Endothelial cell of umbilical vein (primary cell): Measurements from ENCODE around the gene KCTD2. TPM values are rescaled to one million over a fixed set of nuclear protein-coding genes. Genes with fewer than 3 reads are reported as not detected.

Experiments used
- BruUV-seq: library from RNA; stranded (reverse); fragments of 400-500 nt; replicated peaks from 2 replicates; lab custom pipeline; 2021; lab: Mats Ljungman, UMichigan
- CTCF ChIA-PET: fragments of 300-600, 350-600 bp; sonication (Branson Sonifier 250); formaldehyde crosslinking; loops from one replicate; lab custom pipeline; 2021; ENCODE audit warnings: antibody characterized with exemption, inconsistent platforms; lab: Charles Lee
- POLR2A ChIA-PET: fragments of 300-600, 350-600 bp; sonication (Branson Sonifier 250); formaldehyde crosslinking; loops from one replicate; lab custom pipeline; 2021; ENCODE audit warnings: antibody characterized with exemption, inconsistent platforms; lab: Charles Lee
- DNase-seq: peaks from one replicate; pipeline ENCODE4 v3.0.0-alpha.2; 2011; ENCODE audit warnings: low read depth, low spot score
- FAIRE-seq: peaks from 2 replicates; lab custom pipeline; 2011; peaks lifted over from hg19 to GRCh38; lab: Jason Lieb, UNC
- H2AFZ ChIP-seq: 2 replicates; pipeline ENCODE4 v1.6.0; 2012; ENCODE audit warnings: low read depth, low read length, control low read depth, inconsistent platforms
- H3K27ac ChIP-seq: 2 replicates; pipeline ENCODE4 v1.5.1; 2011; ENCODE audit warnings: low read depth, mild to moderate bottlenecking, control low read depth, low read length, moderate library complexity; ENCODE audit not compliant: insufficient read depth
- H3K27me3 ChIP-seq, 2 experiments: 2 replicates each; pipeline versions ENCODE4 v1.6.0 to v1.6.1; 2011; ENCODE audit warnings: low read length in 2 of 2, mixed read lengths in 1 of 2; ENCODE audit not compliant: control insufficient read depth in 2 of 2, insufficient read depth in 2 of 2
- H3K36me3 ChIP-seq, 2 experiments: 2 replicates in 1 of 2; 3 replicates in 1 of 2; pipeline ENCODE4 v1.5.1; 2011; ENCODE audit warnings: low read length in 2 of 2, mild to moderate bottlenecking in 1 of 2, moderate library complexity in 1 of 2; ENCODE audit not compliant: control insufficient read depth in 2 of 2, insufficient read depth in 2 of 2; ENCODE audit errors: extremely low read depth in 1 of 2
- H3K4me1 ChIP-seq: 3 replicates; pipeline ENCODE4 v1.5.1; 2011; ENCODE audit warnings: mild to moderate bottlenecking, low read length; ENCODE audit not compliant: control insufficient read depth, insufficient read depth; ENCODE audit errors: extremely low read depth
- H3K4me2 ChIP-seq: 2 replicates; pipeline ENCODE4 v1.6.1; 2011; ENCODE audit warnings: low read length, control low read depth, mixed read lengths; ENCODE audit not compliant: insufficient read depth
- H3K4me3 ChIP-seq, 3 experiments: fragments of 200-600 bp in 1 of 3; sonication (generic), shearing (Covaris generic) in 1 of 3; replicated peaks in 1 of 3; 2 replicates each; pipeline ENCODE4 v1.5.1; 2011 to 2016; ENCODE audit warnings: control low read depth in 3 of 3, low read length in 3 of 3, mild to moderate bottlenecking in 2 of 3, inconsistent platforms in 1 of 3, low read depth in 1 of 3, moderate library complexity in 1 of 3; ENCODE audit not compliant: insufficient read depth in 1 of 3
- H3K79me2 ChIP-seq: 2 replicates; pipeline ENCODE4 v1.6.0; 2012; ENCODE audit warnings: low read length, inconsistent platforms; ENCODE audit not compliant: control insufficient read depth, insufficient read depth
- H3K9ac ChIP-seq: replicated peaks from 2 replicates; pipeline ENCODE3; 2011; ENCODE audit warnings: low read length, control low read depth; ENCODE audit not compliant: insufficient read depth; ENCODE audit errors: extremely low read depth
- H3K9me1 ChIP-seq: replicated peaks from 3 replicates; pipeline ENCODE4 v1.6.0; 2011; ENCODE audit warnings: mild to moderate bottlenecking, low read length; ENCODE audit not compliant: control insufficient read depth, insufficient read depth; ENCODE audit errors: extremely low read depth
- H3K9me3 ChIP-seq: replicated peaks from 2 replicates; pipeline ENCODE4 v1.5.1; 2012; ENCODE audit warnings: low read length, inconsistent platforms; ENCODE audit not compliant: control insufficient read depth, insufficient read depth
- H4K20me1 ChIP-seq: replicated peaks from 2 replicates; pipeline ENCODE3; 2011; ENCODE audit warnings: mild to moderate bottlenecking, low read length; ENCODE audit not compliant: control insufficient read depth, insufficient read depth; ENCODE audit errors: extremely low read depth
- CTCF ChIP-seq, 2 donors: IDR thresholded peaks; 1 replicate in 1 of 2; 2 replicates in 1 of 2; pipeline ENCODE4 v1.5.1; 2011; ENCODE audit warnings: low read length in 2 of 2, mild to moderate bottlenecking in 2 of 2, moderate library complexity in 2 of 2, control low read depth in 1 of 2, inconsistent platforms in 1 of 2, low read depth in 1 of 2; ENCODE audit not compliant: insufficient read depth in 1 of 2; ENCODE audit errors: extremely low read depth in 1 of 2
- GATA2 ChIP-seq: IDR thresholded peaks from 2 replicates; pipeline ENCODE4 v1.7.0; 2011; ENCODE audit warnings: low read depth, mild to moderate bottlenecking, moderate library complexity, mixed read lengths, low read length; ENCODE audit not compliant: insufficient read length, insufficient read depth
- POLR2A ChIP-seq: IDR thresholded peaks from 2 replicates; pipeline ENCODE4 v1.6.1; 2012; ENCODE audit warnings: low read depth, mild to moderate bottlenecking, control low read depth, low read length
- dilution Hi-C: fragments of 300-500 bp; cut with MboI; formaldehyde crosslinking; loops from one replicate; pipeline ENCODE4 v1.15.0; 2019; ENCODE audit warnings: low sequenced_read_pairs; ENCODE audit not compliant: extremely low pct_ligation_motif_present
- intact Hi-C: fragments of 100-400 bp; cut with micrococcal nuclease; formaldehyde crosslinking; loops from one replicate; pipeline ENCODE4 v1.10.0; 2022
- polyA plus RNA-seq, 4 experiments: library from polyadenylated mRNA; depleted of rRNA in 3 of 4; stranded (reverse) in 3 of 4; unstranded in 1 of 4; fragments of >200 nt; gene quantifications; 2 replicates each; pipeline versions ENCODE4 v1.2.1 to v1.2.3, GENCODE V29; 2011 to 2012; ENCODE audit warnings: missing spikeins in 1 of 4
- total RNA-seq: library from RNA; stranded (reverse); gene quantifications from 2 replicates; pipeline ENCODE4 v1.2.3, GENCODE V29; 2021

Gene KCTD2
- total and polyA plus RNA-seq, 2 donors (not counting 3 experiments of a cell fraction or from before 2014, with no cell fraction given) = 23.2 to 24.8 TPM

- no peak overlapping the region for H3K9ac ChIP-seq
- TF ChIP-seq GATA2 = no peak
- no peaks in the 10 kb centered on the region for H3K27me3 ChIP-seq
- H3K27ac ChIP-seq = no peak overlapping the region
- BruUV-seq = no TSS peak
- no peak overlapping the region for H3K4me3 ChIP-seq
- H4K20me1 ChIP-seq = no peaks in the 10 kb centered on the region
- H3K9me3 ChIP-seq = no peaks in the 10 kb centered on the region
- ChIA-PET POLR2A (no interaction called here), CTCF (no interaction called here)
- DNase-seq (no peak), FAIRE-seq (no peak)
- peaks cover 6 to 10% of the 10 kb centered on the region in 2 experiments for H3K36me3 ChIP-seq
- dilution Hi-C loops (no loop called here), intact Hi-C loops (no loop called here)
- H3K4me1 ChIP-seq = peaks cover 13% of the 10 kb centered on the region
- no peak overlapping the region for H2AFZ ChIP-seq
- peaks cover 8% of the 10 kb centered on the region for H3K79me2 ChIP-seq
- H3K9me1 ChIP-seq = no peaks in the 10 kb centered on the region
- H3K4me2 ChIP-seq = no peak overlapping the region
These were observed 4.9 kb downstream of the KCTD2 start for GRCh38 chr17:75051941-75052340.

GRCh38 chr17:75059369-75060345 is 12.6 kb downstream of the KCTD2 start:
- H3K4me1 ChIP-seq = no peaks in the 10 kb centered on the region
- no peak overlapping the region for H3K4me2 ChIP-seq
- no peak overlapping the region for H3K9ac ChIP-seq
- TF ChIP-seq POLR2A (no peak), CTCF (IDR thresholded peaks at IDR 0.05; ENCODE audit: extremely low read depth in 1 of 2, insufficient read depth in 1 of 2, low read depth in 1 of 2, low read length in 2 of 2) (peak; percentile 21 to 39)
- ChIA-PET CTCF (interaction anchor here (0.7 to 6.1 kb wide), 36 partner anchors 9 to 211 kb away, joined by 3 to 80 read pairs (median 5); partner anchors contain the start of genes ARMC7, ATP5PD, KCTD2 and MIF4GD), POLR2A (interaction anchor here (0.6 to 1.0 kb wide), 3 partner anchors 46 to 97 kb away, joined by 3 to 6 read pairs (median 6); no protein-coding TSS in a partner anchor)
- no peak overlapping the region for H2AFZ ChIP-seq
- no TSS peak for BruUV-seq
- dilution Hi-C loops (no loop called here), intact Hi-C loops (no loop called here)
- no peak overlapping the region for H3K4me3 ChIP-seq
- no peaks in the 10 kb centered on the region for H4K20me1 ChIP-seq
- no peaks in the 10 kb centered on the region for H3K9me3 ChIP-seq
- no peaks in the 10 kb centered on the region for H3K9me1 ChIP-seq
- H3K36me3 ChIP-seq = peaks cover 8 to 27% of the 10 kb centered on the region in 2 experiments
- peak; percentile 85 for FAIRE-seq
- peak; percentile 77 for DNase-seq
- H3K27ac ChIP-seq = no peak overlapping the region
- H3K79me2 ChIP-seq = no peaks in the 10 kb centered on the region
- no peaks in the 10 kb centered on the region for H3K27me3 ChIP-seq
